K562 (cell line): ENCODE measurements around the gene BBC3. TPM values are rescaled to one million over a fixed set of nuclear protein-coding genes. Genes with fewer than 3 reads are reported as not detected.

Experiments used
- ARHGAP35 ChIP-seq: fragments of 450-650 bp; IDR thresholded peaks from 2 replicates; pipeline ENCODE4 v1.6.1; 2018; ENCODE audit not compliant: partially characterized antibody
- CBFA2T3 ChIP-seq: fragments of 450-650 bp; IDR thresholded peaks from 2 replicates; pipeline ENCODE4 v1.6.1; 2017
- CHD2 ChIP-seq: IDR thresholded peaks from 2 replicates; pipeline ENCODE4 v1.6.1; 2011; ENCODE audit warnings: low read depth, low read length
- DDX20 ChIP-seq: fragments of 450-650 bp; IDR thresholded peaks from 2 replicates; pipeline ENCODE4 v1.6.1; 2016; ENCODE audit warnings: missing genetic modification characterization, low read depth, mild to moderate bottlenecking, missing compliant biosample characterization, moderate library complexity
- LCOR ChIP-seq: sonication (generic); formaldehyde crosslinking; IDR thresholded peaks from 2 replicates; pipeline ENCODE4 v1.8.0; 2022; ENCODE audit warnings: mild to moderate bottlenecking, missing genetic modification reagents
- MTA3 ChIP-seq: fragments of 450-650 bp; formaldehyde crosslinking; IDR thresholded peaks from 2 replicates; pipeline ENCODE4 v1.6.1; 2017; ENCODE audit warnings: mild to moderate bottlenecking, borderline replicate concordance
- MYNN ChIP-seq, 2 experiments: sonication (generic); formaldehyde crosslinking in 1 of 2; IDR thresholded peaks; 2 replicates each; pipeline versions ENCODE4 v1.5.0 to v1.6.1; 2016 to 2020; ENCODE audit warnings: antibody characterized with exemption in 1 of 2, missing genetic modification reagents in 1 of 2
- NFRKB ChIP-seq: fragments of 450-650 bp; IDR thresholded peaks from 2 replicates; pipeline ENCODE4 v1.6.1; 2016; ENCODE audit warnings: low read depth
- NFXL1 ChIP-seq: fragments of 450-650 bp; formaldehyde crosslinking; IDR thresholded peaks from 2 replicates; pipeline ENCODE4 v1.4.0; 2021; ENCODE audit warnings: mild to moderate bottlenecking
- SAFB2 ChIP-seq: fragments of 200-400 bp; formaldehyde crosslinking; IDR thresholded peaks from 2 replicates; pipeline ENCODE4 v1.6.1; 2018; ENCODE audit warnings: borderline replicate concordance, low read length, low read depth, moderate library complexity; ENCODE audit not compliant: severe bottlenecking
- SIX5 ChIP-seq, 2 experiments: IDR thresholded peaks; 2 replicates each; pipeline ENCODE4 v1.6.1; 2011; ENCODE audit warnings: low read length in 2 of 2, borderline replicate concordance in 1 of 2, low read depth in 1 of 2, mild to moderate bottlenecking in 1 of 2, moderate library complexity in 1 of 2; ENCODE audit not compliant: insufficient read depth in 1 of 2
- SMAD4 ChIP-seq: fragments of 250-450 bp; sonication (Bioruptor Pico); conservative IDR thresholded peaks from 2 replicates; pipeline ENCODE4 v1.8.0; 2021; ENCODE audit warnings: inconsistent platforms, mild to moderate bottlenecking, moderate library complexity
- SMARCA5 ChIP-seq: fragments of 450-650 bp; IDR thresholded peaks from 2 replicates; pipeline ENCODE4 v1.6.1; 2016
- TEAD1 ChIP-seq, 2 experiments: fragments of 450-650 bp in 1 of 2; sonication (generic) in 1 of 2; formaldehyde crosslinking; IDR thresholded peaks; 2 replicates each; pipeline versions ENCODE4 v1.4.0 to v1.8.0; 2020 to 2022; ENCODE audit warnings: mild to moderate bottlenecking in 2 of 2, missing genetic modification reagents in 1 of 2
- ZBTB7A ChIP-seq: IDR thresholded peaks from 2 replicates; pipeline ENCODE4 v1.6.1; 2011; ENCODE audit warnings: low read depth, mild to moderate bottlenecking, low read length, moderate library complexity, borderline replicate concordance; ENCODE audit not compliant: control insufficient read depth
- ZKSCAN1 ChIP-seq: fragments of 150-350 bp; IDR thresholded peaks from 2 replicates; pipeline ENCODE4 v1.6.1; 2016; ENCODE audit warnings: low read depth, low read length
- ZNF143 ChIP-seq: sonication (generic); formaldehyde crosslinking; IDR thresholded peaks from 2 replicates; pipeline ENCODE4 v1.9.0; 2022; ENCODE audit warnings: mild to moderate bottlenecking, missing genetic modification reagents
- ZNF507 ChIP-seq: conservative IDR thresholded peaks from 2 replicates; pipeline ENCODE4 v1.6.1; 2017; ENCODE audit warnings: missing genetic modification characterization, missing compliant biosample characterization
- polyA plus RNA-seq, 8 experiments: library from polyadenylated mRNA; depleted of rRNA in 4 of 8; stranded (reverse) in 5 of 8; unstranded in 3 of 8; fragments of >200 nt; fragmentation: Nextera tagmentation in 2 of 8; fragmentation: Illumina TruSeq in 1 of 8; extraction: Ambion mirVana in 2 of 8; extraction: Trizol in 1 of 8; gene quantifications; 2 replicates each; pipeline versions ENCODE4 v1.2.1 to v1.2.3, GENCODE V29; 2011 to 2014; ENCODE audit warnings: inconsistent platforms in 1 of 8, missing spikeins in 1 of 8
- total RNA-seq, 7 experiments: library from RNA; depleted of rRNA in 6 of 7; stranded (reverse); fragments of >200 nt in 6 of 7; fragmentation: Illumina TruSeq in 2 of 7; extraction: Trizol in 2 of 7; gene quantifications; 2 replicates each; pipeline versions ENCODE4 v1.2.1 to v1.2.3, GENCODE V29; 2011 to 2021; ENCODE audit warnings: low replicate concordance in 1 of 7
- TF ChIP-seq, protein P1 (sequence below): fragments of 450-650 bp; formaldehyde crosslinking; IDR thresholded peaks from 2 replicates; pipeline ENCODE4 v1.4.0; 2022; ENCODE audit warnings: missing genetic modification characterization
- TF ChIP-seq, protein P2 (sequence below): fragments of 250-450 bp; sonication (Bioruptor Pico); IDR thresholded peaks from 2 replicates; pipeline ENCODE4 v1.8.0; 2021; ENCODE audit warnings: moderate library complexity, mild to moderate bottlenecking, inconsistent platforms
- TF ChIP-seq, protein P3 (sequence below): fragments of 450-650 bp; IDR thresholded peaks from 2 replicates; pipeline ENCODE4 v1.6.1; 2014; ENCODE audit warnings: low read depth, mild to moderate bottlenecking, moderate library complexity, borderline replicate concordance
- TF ChIP-seq, protein P4 (sequence below): sonication (generic); formaldehyde crosslinking; IDR thresholded peaks from 2 replicates; pipeline ENCODE4 v1.9.0; 2022; ENCODE audit warnings: mild to moderate bottlenecking, missing genetic modification reagents

BBC3 gene
- total and polyA plus RNA-seq, 9 of the 15 experiments (the other 6 are each of a cell fraction or from before 2014, with no cell fraction given) = 0.15 to 30.7 (median 4.8) TPM

DNA sequence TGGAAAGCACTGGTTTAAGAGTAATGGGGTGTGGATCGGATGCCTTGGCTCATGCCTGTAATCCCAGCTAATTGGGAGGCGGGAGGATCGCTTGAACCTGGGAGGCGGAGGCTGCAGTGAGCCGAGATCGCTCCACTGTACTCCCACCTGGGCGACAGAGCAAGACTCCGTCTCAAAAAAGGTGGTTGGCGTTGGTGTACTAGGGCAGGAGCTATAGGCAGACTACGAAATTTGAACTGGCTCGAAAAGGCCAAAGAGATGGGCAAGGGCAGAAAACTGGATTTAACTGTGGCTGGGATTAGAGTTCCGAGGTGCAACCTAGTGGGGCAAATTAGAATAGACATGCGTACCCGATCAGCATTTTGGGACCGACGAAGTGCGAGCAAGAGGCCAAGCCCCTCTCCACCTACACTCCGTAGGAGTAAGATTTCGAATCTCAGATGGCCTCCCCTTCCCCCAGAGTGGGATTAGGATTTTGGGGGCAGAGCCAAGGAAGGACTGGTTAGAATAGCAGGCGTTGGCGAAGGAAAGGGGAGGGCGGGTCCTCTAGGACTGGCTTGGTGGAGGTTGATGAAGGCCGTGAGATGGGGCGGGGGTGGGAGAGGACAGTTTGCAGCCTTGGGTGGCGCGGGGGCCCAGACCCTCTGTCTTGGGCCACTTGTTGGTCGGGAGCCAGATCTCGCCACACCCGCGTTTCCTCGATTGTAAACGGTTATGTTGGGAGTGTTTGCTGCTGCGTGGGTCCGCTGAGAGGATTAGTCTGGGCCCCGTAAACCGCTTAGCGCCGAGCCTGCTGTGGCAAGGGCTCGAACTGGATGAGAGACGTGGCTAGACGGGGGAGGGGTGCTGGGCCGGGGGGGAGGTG, 41.7 kb upstream of the BBC3 start (continued):
- TF ChIP-seq, protein P1, sequence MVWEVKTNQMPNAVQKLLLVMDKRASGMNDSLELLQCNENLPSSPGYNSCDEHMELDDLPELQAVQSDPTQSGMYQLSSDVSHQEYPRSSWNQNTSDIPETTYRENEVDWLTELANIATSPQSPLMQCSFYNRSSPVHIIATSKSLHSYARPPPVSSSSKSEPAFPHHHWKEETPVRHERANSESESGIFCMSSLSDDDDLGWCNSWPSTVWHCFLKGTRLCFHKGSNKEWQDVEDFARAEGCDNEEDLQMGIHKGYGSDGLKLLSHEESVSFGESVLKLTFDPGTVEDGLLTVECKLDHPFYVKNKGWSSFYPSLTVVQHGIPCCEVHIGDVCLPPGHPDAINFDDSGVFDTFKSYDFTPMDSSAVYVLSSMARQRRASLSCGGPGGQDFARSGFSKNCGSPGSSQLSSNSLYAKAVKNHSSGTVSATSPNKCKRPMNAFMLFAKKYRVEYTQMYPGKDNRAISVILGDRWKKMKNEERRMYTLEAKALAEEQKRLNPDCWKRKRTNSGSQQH (CRISPR knock-in tag) = 0 out of 2 replicates have a peak, but pooled peaks have one; percentile 63
- TF ChIP-seq ZKSCAN1 (no peak), ZBTB7A (no peak), SIX5 (IDR thresholded peaks at IDR 0.05; ENCODE audit: borderline replicate concordance in 1 of 2, insufficient read depth in 1 of 2, low read depth in 1 of 2, low read length in 2 of 2) (no peak), SMAD4 (CRISPR knock-in tag) (no peak), TEAD1 (CRISPR knock-in tag; IDR thresholded peaks at IDR 0.05) (no peak; a peak in 1 of 4 replicates), ZNF507 (tag) (no peak), MTA3 (no peak), NFXL1 (CRISPR knock-in tag) (no peak), CBFA2T3 (no peak), NFRKB (peak; percentile 51; the same call in 1 of the 2 replicates), DDX20 (no peak), ZNF143 (CRISPR knock-in tag) (no peak), SAFB2 (no peak), MYNN (IDR thresholded peaks at IDR 0.05) (peak; percentile 13; the same call in 1 of the 2 replicates), MYNN (CRISPR knock-in tag; IDR thresholded peaks at IDR 0.05) (no peak), CHD2 (no peak; the same call in 1 of the 2 replicates), SMARCA5 (no peak), ARHGAP35 (no peak), LCOR (CRISPR knock-in tag) (no peak)
- TF ChIP-seq, protein P2, sequence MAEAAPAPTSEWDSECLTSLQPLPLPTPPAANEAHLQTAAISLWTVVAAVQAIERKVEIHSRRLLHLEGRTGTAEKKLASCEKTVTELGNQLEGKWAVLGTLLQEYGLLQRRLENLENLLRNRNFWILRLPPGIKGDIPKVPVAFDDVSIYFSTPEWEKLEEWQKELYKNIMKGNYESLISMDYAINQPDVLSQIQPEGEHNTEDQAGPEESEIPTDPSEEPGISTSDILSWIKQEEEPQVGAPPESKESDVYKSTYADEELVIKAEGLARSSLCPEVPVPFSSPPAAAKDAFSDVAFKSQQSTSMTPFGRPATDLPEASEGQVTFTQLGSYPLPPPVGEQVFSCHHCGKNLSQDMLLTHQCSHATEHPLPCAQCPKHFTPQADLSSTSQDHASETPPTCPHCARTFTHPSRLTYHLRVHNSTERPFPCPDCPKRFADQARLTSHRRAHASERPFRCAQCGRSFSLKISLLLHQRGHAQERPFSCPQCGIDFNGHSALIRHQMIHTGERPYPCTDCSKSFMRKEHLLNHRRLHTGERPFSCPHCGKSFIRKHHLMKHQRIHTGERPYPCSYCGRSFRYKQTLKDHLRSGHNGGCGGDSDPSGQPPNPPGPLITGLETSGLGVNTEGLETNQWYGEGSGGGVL (CRISPR knock-in tag) = no peak
- TF ChIP-seq, protein P3, sequence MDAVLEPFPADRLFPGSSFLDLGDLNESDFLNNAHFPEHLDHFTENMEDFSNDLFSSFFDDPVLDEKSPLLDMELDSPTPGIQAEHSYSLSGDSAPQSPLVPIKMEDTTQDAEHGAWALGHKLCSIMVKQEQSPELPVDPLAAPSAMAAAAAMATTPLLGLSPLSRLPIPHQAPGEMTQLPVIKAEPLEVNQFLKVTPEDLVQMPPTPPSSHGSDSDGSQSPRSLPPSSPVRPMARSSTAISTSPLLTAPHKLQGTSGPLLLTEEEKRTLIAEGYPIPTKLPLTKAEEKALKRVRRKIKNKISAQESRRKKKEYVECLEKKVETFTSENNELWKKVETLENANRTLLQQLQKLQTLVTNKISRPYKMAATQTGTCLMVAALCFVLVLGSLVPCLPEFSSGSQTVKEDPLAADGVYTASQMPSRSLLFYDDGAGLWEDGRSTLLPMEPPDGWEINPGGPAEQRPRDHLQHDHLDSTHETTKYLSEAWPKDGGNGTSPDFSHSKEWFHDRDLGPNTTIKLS = peak; percentile 92; the same call in 1 of the 2 replicates
- TF ChIP-seq, protein P4, sequence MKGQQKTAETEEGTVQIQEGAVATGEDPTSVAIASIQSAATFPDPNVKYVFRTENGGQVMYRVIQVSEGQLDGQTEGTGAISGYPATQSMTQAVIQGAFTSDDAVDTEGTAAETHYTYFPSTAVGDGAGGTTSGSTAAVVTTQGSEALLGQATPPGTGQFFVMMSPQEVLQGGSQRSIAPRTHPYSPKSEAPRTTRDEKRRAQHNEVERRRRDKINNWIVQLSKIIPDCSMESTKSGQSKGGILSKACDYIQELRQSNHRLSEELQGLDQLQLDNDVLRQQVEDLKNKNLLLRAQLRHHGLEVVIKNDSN = no peak
